PFSK-1 (cell line): ENCODE measurements around the gene RBBP8NL.

Experiments
- FOXP2 ChIP-seq: optimal IDR thresholded peaks from 2 replicates; pipeline ENCODE3; 2011; ENCODE audit warnings: borderline replicate concordance, control low read depth, inconsistent platforms; ENCODE audit not compliant: insufficient read depth; ENCODE audit errors: extremely low read length, extremely low read depth
- POLR2AphosphoS5 ChIP-seq: IDR thresholded peaks from 2 replicates; pipeline ENCODE4 v1.6.1; 2012; ENCODE audit warnings: low read depth, mild to moderate bottlenecking, control low read depth, low read length, moderate library complexity
- REST ChIP-seq, 2 experiments: IDR thresholded peaks; 2 replicates each; pipeline versions ENCODE4 v1.6.1 to v1.8.0; 2011 to 2012; ENCODE audit warnings: low read depth in 2 of 2, low read length in 2 of 2, control low read depth in 1 of 2, inconsistent platforms in 1 of 2, mild to moderate bottlenecking in 1 of 2, moderate library complexity in 1 of 2; ENCODE audit not compliant: insufficient read depth in 1 of 2
- SIN3A ChIP-seq: IDR thresholded peaks from 2 replicates; pipeline ENCODE4 v1.6.1; 2012; ENCODE audit warnings: mild to moderate bottlenecking, low read length, moderate library complexity, borderline replicate concordance; ENCODE audit not compliant: insufficient read depth
- TAF1 ChIP-seq: IDR thresholded peaks from 2 replicates; pipeline ENCODE4 v1.6.1; 2012; ENCODE audit warnings: low read length, control low read depth, borderline replicate concordance; ENCODE audit not compliant: insufficient read depth

RBBP8NL gene

DNA sequence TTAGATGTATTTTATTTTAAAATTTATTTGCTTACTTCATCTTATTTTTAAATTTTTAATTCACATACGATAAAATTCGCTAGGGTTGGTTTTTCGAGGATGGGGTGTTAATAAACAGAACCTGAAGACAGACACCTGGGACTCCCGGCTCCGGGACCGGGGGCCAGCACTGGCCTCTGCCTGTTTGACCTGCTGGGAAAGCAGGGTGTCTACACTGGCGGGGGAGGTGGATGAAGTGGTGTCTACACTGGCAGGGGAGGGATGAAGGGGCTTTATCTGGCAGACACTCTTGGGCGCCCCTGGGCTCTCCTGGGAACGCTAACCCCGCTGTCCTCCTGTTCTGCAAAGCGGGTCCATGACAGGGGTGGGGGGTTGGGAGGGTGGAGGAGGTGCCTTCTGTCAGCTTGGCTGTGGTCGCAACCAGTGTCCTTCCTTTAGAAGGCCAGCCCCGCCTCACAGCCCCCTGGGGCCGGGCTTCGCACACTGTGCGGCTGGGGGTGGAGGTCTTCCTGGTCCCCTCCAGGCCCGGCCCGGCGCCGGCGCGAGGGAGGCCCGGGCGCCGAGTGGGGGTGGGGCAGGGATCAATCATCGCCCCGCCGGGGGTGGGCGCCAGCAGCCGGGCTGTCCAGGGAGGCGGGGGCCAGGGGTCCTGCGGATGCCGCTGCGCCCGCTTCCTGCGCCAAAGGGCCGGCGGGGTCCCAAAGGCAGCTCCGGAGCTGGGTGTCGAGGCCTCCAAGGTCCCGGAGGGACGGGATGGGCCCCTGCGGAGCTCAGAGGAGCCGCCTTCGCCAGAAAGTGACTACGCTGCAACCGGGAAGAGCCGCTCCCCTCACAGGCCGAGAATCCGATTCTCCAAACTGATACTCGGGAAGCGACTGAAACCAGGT lies 46.6 kb upstream of the RBBP8NL start:
- no peak for TF ChIP-seq TAF1
- TF ChIP-seq POLR2AphosphoS5 = no peak
- no peak for TF ChIP-seq SIN3A

DNA sequence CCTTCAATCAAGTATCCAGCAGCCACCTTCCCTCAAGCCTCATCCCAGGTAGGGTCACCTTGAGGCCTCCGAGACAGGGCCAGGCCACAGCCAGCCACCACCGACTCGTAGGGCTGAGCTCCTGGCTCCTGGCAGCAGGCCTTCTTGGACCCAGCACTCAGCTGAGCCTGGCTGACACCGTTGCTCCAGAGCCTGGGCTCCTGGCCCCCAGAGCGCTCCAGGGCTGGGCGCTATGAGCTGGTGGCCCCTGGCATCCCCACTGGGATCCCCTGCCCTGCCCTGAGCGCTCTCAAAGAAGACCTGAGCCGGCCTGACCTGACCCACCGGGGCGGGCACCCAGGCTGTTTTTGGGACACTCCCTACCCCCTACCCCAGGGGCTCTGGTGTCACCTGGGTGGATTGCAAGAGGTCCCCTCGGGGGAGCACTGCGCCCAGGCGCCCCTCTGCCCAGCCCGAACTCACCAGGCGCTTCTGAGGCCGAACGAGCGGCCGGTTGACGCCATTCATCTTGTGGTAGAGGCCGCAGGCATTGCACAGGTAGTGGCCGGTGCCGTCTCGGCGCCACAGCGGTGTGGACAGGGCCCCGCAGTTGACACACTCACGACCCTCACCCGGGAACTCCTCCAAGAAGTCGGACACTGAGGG lies 45.7 kb upstream of the RBBP8NL start:
- TF ChIP-seq FOXP2 (no peak), REST (IDR thresholded peaks at IDR 0.05; ENCODE audit: insufficient read depth in 1 of 2, low read depth in 2 of 2, low read length in 2 of 2) (no peak), POLR2AphosphoS5 (no peak), SIN3A (no peak), TAF1 (no peak)

- TF ChIP-seq POLR2AphosphoS5 (no peak), TAF1 (no peak), SIN3A (no peak), REST (IDR thresholded peaks at IDR 0.05; ENCODE audit: insufficient read depth in 1 of 2, low read depth in 2 of 2, low read length in 2 of 2) (no peak), FOXP2 (no peak)
Observed at GRCh38 chr20:62472138-62472940, 45.0 kb upstream of the RBBP8NL start.

- TF ChIP-seq SIN3A = no peak
- no peak for TF ChIP-seq POLR2AphosphoS5
- TF ChIP-seq FOXP2 = no peak
- no peak for TF ChIP-seq REST (IDR thresholded peaks at IDR 0.05; ENCODE audit: insufficient read depth in 1 of 2, low read depth in 2 of 2, low read length in 2 of 2)
- TF ChIP-seq TAF1 = no peak
Observed at GRCh38 chr20:62470459-62470858, 43.1 kb upstream of the RBBP8NL start.

GRCh38 chr20:62470001-62470400 lies 42.7 kb upstream of the RBBP8NL start:
- TF ChIP-seq REST (IDR thresholded peaks at IDR 0.05; ENCODE audit: insufficient read depth in 1 of 2, low read depth in 2 of 2, low read length in 2 of 2) = no peak
- TF ChIP-seq FOXP2 = no peak
- TF ChIP-seq POLR2AphosphoS5 = no peak
- TF ChIP-seq SIN3A = no peak
- TF ChIP-seq TAF1 = no peak
